GM19099 (cell line): ENCODE measurements around the gene SLC22A5.

Source experiments
- POLR2A ChIP-seq: IDR thresholded peaks from 3 replicates; pipeline ENCODE4 v1.6.1; 2011; ENCODE audit warnings: low read depth; ENCODE audit not compliant: insufficient read length; ENCODE audit errors: extremely low read depth

SLC22A5 gene

GRCh38 chr5:132358775-132359174 lies 10.7 kb upstream of the SLC22A5 start:
- TF ChIP-seq POLR2A: no peak

GRCh38 chr5:132362086-132362485 lies 7.4 kb upstream of the SLC22A5 start:
- TF ChIP-seq POLR2A: no peak

GRCh38 chr5:132363431-132364112 lies 5.9 kb upstream of the SLC22A5 start:
- TF ChIP-seq POLR2A: no peak

- no peak for TF ChIP-seq POLR2A
These were observed 5.2 kb upstream of the SLC22A5 start for GRCh38 chr5:132364319-132364718.

- no peak for TF ChIP-seq POLR2A
These were observed 4.3 kb upstream of the SLC22A5 start for GRCh38 chr5:132365213-132365612.

GRCh38 chr5:132368186-132368585 lies 1.3 kb upstream of the SLC22A5 start:
- no peak for TF ChIP-seq POLR2A

- TF ChIP-seq POLR2A: no peak
These were observed 470 bp upstream of the SLC22A5 start for GRCh38 chr5:132369007-132369473.

- no peak for TF ChIP-seq POLR2A
These were observed 866 bp downstream of the SLC22A5 start for GRCh38 chr5:132370181-132370970.

GRCh38 chr5:132370971-132371602 lies 1.6 kb downstream of the SLC22A5 start:
- TF ChIP-seq POLR2A: no peak

- no peak for TF ChIP-seq POLR2A
These were observed 2.1 kb downstream of the SLC22A5 start for GRCh38 chr5:132371603-132371994.

GRCh38 chr5:132372127-132372526 lies 2.6 kb downstream of the SLC22A5 start:
- TF ChIP-seq POLR2A: no peak

GRCh38 chr5:132372542-132372941 lies 3.0 kb downstream of the SLC22A5 start:
- TF ChIP-seq POLR2A: no peak

- no peak for TF ChIP-seq POLR2A
These were observed 6.4 kb downstream of the SLC22A5 start for GRCh38 chr5:132375957-132376356.

GRCh38 chr5:132376694-132377641 lies 7.5 kb downstream of the SLC22A5 start:
- no peak for TF ChIP-seq POLR2A

- TF ChIP-seq POLR2A: no peak
These were observed 8.2 kb downstream of the SLC22A5 start for GRCh38 chr5:132377738-132378137.

- no peak for TF ChIP-seq POLR2A
These were observed 9.1 kb downstream of the SLC22A5 start for GRCh38 chr5:132378580-132378979.
